Astrocyte (in vitro differentiated cells and primary cell): Measurements from ENCODE around the gene SV2C.
"Not testable (repeated sequence)": the region's sequence is repeated elsewhere in the genome, so short reads cannot be mapped to it uniquely, and the experiment has no call there.

ENCODE experiments used
- EZH2 ChIP-seq: IDR thresholded peaks from 2 replicates; pipeline ENCODE4 v1.6.1; 2012; ENCODE audit warnings: mild to moderate bottlenecking, low read length, inconsistent platforms; ENCODE audit not compliant: insufficient read depth
- TF ChIP-seq, protein P1 (sequence below): IDR thresholded peaks from 2 replicates; pipeline ENCODE4 v1.5.1; 2011; ENCODE audit warnings: low read depth, mild to moderate bottlenecking, inconsistent platforms, low read length, moderate library complexity; ENCODE audit not compliant: insufficient read depth

DNA sequence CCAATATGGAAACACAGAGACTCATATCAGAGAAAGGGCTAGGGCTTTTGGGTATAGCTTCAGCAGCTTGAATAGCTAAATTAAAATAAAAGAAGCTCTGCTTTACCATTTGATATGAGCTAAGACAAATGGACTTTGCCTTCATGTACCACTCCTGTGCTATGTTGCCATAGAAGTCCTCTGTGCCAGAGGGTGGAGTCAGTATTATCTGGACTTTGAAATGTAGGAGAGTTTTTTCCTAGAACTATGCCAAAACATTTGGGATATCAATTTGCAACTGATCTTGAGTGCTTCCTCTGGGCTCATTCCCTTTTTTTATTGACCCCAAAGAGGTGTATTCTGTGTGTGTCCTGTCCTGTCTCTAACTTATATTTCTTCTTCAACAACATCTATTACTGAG lies 219.5 kb downstream of the SV2C start:
- TF ChIP-seq, protein P1, sequence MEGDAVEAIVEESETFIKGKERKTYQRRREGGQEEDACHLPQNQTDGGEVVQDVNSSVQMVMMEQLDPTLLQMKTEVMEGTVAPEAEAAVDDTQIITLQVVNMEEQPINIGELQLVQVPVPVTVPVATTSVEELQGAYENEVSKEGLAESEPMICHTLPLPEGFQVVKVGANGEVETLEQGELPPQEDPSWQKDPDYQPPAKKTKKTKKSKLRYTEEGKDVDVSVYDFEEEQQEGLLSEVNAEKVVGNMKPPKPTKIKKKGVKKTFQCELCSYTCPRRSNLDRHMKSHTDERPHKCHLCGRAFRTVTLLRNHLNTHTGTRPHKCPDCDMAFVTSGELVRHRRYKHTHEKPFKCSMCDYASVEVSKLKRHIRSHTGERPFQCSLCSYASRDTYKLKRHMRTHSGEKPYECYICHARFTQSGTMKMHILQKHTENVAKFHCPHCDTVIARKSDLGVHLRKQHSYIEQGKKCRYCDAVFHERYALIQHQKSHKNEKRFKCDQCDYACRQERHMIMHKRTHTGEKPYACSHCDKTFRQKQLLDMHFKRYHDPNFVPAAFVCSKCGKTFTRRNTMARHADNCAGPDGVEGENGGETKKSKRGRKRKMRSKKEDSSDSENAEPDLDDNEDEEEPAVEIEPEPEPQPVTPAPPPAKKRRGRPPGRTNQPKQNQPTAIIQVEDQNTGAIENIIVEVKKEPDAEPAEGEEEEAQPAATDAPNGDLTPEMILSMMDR, result not testable (repeated sequence)
- not testable (repeated sequence) for TF ChIP-seq EZH2
